HG03280 (cell line): ENCODE data around the gene ZNF416.

Experiments used
- ATAC-seq: cut with Tn5 transposase; IDR thresholded peaks from one replicate; pipeline ENCODE4 v1.9.1; 2021; ENCODE audit warnings: mild to moderate bottlenecking, moderate library complexity; ENCODE audit not compliant: unreplicated experiment

The ZNF416 gene

DNA sequence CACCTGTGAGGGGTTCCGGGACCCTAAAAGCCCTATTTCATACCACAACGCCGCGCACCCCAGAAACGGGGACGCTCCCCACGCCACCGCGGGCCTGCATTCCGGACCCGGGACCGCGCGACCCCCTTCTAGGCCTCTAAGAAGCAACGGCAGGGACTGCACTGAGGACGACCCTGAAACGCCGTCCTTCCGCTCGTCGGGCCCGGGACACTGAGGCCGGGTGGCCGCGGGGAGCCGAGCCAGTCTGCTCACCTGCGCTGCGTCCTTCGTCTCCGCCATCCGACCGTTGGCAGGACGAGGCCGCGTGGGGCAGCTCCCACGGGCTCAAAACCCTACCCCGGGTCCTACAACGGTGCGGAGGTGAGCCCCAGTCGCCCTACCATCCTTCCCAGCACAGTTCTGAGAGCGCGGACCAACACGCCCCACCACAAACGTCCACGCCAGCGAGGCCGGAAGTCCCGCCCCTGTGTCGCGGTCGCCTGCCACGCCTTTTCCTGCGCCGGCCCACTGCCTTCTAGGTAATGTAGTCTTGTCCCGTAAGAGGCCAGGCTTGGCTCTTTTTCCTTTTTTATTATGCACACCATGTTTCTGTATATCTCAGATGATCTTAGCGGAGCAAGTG, 19.2 kb downstream of the ZNF416 start, which contains the start of gene ZNF550:
ZNF550 (minus strand) TSS at position 460 of the 622 bp plus-strand sequence; CDS start at position 279, 181 bp downstream.
- ATAC-seq = peak; percentile 98

DNA sequence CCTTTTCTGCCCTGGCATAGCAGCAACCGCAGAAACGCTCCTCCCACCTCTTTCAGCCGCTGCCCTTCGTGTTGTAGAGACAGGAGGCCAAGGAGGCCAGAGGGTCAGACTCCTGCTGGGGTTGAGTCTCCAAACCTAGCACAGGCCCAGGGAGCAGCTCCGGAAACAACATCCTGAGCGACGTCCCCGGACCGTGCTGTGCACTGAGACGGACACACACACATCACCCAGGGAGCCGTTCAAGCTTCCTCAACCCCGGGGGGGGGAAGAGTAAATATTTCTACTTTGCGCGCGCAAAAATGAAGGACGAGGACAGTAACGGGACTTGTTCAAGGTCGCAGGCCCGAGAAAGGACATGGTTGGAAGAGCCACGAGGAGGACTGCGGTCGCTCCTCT, 19.7 kb downstream of the ZNF416 start:
- ATAC-seq = peak; percentile 16

DNA sequence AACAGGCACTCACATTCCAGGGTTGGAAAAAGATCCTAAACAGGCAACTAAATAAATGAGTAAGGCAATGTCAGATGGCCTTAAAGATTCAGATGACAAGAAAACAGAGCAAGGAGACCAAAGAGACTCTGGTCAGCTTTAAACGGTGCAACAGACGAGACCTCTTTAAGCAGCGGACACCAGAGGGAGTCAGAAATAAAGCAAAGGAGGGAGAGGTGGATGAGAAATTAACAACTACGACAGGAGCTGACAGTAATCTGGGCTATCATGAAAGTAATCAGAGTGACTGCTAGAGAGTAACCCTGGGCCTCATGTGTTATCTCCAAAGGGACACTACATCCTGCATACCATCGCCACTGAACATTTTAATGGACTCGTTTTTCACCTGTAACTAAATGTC, 20.2 kb downstream of the ZNF416 start:
- ATAC-seq = no peak

DNA sequence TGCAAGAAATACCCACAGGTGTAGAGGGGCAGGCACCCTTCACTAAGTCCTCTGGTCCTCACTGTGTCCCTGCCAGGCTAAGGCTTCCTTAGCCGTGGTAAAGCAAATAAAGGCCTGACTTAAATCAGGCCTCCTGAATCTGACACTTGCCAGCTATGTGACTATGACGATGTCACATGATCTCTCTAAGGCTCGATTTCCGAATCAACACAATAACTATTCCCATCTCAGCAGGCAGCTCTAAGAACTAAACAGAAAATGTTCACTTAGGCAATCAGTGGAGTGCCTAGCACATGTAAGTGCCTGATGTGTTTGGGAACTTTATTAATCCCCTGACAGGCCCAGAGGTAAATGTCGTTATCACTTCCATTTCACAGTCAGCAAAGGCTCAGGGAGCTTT, 21.1 kb downstream of the ZNF416 start:
- ATAC-seq = no peak

DNA sequence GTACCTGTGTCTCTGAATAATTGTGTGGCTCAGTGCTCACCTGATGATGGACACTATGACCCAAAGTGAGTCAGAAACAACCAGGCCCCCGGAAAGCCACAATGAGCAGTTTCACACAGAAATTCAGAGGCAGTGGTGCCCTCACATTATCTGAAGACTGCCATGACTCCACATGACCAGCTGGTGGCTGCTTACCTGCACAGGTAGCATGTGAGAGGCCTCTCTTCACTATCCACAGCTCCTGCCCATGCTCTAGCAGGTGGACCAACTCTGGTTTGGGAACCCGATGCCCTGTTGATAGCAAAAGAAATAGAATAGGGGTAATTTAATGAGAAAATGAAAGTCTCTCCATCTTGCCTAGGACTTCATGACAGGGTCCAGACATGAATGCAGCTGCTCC, 26.3 kb downstream of the ZNF416 start:
- ATAC-seq = no peak

DNA sequence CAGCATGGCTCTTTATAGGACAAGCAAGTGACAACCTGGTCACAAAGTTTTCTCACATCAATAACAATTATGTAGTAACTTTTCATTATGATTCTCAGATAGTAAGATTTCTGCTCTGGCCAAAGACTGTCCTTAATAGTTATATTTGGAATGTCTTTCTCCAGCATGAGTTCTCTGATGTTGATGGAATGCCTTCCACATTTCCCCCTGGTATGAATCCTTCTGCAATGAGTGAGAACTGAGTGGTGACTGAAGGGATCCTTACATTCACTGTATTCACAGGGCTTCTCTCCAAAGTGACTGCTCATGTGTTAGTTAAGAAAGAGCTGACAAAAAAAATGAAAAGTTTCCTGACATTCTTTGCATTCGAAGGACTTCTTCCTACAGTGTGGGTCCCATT, 32.2 kb downstream of the ZNF416 start:
- no peak for ATAC-seq

DNA sequence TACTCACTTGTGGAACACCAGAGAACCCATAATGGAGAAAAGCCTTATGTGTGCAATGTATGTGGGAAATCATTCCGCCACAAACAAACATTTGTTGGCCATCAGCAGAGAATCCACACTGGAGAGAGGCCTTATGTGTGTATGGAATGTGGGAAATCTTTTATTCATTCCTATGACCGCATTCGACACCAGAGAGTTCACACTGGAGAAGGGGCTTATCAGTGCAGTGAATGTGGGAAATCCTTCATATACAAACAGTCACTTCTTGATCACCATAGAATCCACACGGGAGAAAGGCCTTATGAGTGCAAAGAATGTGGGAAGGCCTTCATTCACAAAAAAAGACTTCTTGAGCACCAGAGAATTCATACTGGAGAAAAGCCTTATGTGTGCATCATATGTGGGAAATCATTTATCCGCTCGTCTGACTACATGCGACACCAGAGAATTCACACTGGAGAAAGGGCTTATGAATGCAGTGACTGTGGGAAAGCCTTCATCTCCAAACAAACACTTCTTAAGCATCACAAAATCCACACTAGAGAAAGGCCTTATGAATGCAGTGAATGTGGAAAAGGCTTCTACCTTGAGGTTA, 40.7 kb downstream of the ZNF416 start:
- no peak for ATAC-seq

DNA sequence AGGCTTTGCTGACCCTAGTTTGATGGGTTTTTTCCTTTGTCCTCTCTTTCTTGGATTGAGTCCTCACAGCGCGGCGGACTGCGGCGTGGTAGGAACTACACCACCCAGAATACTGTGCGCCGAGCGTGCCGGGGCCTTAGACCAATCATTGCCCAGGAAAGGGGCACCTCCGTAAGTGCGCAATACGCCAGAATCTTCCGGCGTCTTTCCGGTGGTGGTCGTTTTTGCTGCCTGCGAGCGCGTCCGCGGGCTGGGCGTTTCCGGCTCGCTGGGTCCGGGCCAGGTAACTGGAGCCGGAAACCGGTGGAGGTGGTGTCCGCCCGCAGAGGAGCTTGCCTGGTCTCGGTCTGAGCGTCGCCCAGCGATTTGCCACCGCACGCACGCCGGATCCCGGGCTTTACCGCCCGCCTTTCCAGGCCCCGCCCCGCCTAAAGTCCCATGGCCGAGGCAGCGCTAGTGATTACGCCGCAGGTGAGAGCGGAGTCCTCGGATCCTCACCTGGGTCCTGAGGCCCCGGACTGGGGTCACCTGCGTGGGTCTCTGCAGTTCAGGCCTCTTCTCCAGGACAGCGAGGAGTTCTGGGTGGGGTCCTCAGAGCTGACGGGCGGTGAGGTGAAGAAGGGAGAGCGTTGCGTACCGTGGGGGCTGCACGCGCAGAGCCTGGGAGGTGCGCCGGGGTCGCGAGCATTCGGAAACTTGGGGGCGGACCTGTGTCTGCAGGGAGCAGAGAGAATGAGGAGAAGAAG, 51.4 kb downstream of the ZNF416 start, which contains the start of gene ZNF549:
ZNF549 (plus strand) TSS at position 221 of the 746 bp plus-strand sequence; CDS start at position 439, 218 bp downstream.
- peak; percentile 99 for ATAC-seq
